GM21723 (cell line): ENCODE data around the gene CYP4X1.
"Not testable (repeated sequence)": the region's sequence is repeated elsewhere in the genome, so short reads cannot be mapped to it uniquely, and the experiment has no call there.

ENCODE experiments used
- ATAC-seq: cut with Tn5 transposase; IDR thresholded peaks from one replicate; pipeline ENCODE4 v1.9.1; 2021; ENCODE audit warnings: mild to moderate bottlenecking, moderate library complexity; ENCODE audit not compliant: unreplicated experiment

The CYP4X1 gene, protein sequence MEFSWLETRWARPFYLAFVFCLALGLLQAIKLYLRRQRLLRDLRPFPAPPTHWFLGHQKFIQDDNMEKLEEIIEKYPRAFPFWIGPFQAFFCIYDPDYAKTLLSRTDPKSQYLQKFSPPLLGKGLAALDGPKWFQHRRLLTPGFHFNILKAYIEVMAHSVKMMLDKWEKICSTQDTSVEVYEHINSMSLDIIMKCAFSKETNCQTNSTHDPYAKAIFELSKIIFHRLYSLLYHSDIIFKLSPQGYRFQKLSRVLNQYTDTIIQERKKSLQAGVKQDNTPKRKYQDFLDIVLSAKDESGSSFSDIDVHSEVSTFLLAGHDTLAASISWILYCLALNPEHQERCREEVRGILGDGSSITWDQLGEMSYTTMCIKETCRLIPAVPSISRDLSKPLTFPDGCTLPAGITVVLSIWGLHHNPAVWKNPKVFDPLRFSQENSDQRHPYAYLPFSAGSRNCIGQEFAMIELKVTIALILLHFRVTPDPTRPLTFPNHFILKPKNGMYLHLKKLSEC

DNA sequence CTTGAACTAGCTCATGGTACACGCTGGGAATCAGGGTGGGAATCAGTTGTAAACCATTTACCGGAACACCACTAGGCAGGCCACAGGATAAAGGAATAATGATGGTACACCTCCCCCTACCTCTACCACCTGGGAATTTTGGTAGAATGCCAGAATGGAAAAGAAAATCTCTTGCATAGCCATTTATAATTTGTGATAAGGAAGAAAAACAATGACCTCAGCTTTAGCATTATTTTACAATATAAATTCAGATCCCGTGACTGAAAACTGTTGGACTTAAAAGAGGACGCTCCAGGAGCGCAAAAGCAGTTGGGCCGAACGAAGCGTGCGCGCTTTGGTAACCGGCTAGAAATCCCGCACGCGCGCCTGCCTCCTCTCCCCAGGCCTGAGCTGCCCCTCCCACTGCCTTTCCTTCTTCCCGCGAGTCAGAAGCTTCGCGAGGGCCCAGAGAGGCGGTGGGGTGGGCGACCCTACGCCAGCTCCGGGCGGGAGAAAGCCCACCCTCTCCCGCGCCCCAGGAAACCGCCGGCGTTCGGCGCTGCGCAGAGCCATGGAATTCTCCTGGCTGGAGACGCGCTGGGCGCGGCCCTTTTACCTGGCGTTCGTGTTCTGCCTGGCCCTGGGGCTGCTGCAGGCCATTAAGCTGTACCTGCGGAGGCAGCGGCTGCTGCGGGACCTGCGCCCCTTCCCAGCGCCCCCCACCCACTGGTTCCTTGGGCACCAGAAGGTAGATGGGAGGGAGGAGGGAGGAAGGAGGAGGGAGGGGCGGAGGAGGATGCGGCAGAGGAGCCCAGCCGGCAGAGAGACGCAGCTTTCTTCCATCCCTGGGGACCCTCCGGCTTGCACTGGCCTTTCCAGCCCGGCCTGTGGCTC, at the start of gene CYP4X1:
Gene CYP4X1 (plus strand): TSS at position 402 of the 873 bp plus-strand sequence. CDS start 149 bp downstream, at position 551.
- no peak for ATAC-seq

DNA sequence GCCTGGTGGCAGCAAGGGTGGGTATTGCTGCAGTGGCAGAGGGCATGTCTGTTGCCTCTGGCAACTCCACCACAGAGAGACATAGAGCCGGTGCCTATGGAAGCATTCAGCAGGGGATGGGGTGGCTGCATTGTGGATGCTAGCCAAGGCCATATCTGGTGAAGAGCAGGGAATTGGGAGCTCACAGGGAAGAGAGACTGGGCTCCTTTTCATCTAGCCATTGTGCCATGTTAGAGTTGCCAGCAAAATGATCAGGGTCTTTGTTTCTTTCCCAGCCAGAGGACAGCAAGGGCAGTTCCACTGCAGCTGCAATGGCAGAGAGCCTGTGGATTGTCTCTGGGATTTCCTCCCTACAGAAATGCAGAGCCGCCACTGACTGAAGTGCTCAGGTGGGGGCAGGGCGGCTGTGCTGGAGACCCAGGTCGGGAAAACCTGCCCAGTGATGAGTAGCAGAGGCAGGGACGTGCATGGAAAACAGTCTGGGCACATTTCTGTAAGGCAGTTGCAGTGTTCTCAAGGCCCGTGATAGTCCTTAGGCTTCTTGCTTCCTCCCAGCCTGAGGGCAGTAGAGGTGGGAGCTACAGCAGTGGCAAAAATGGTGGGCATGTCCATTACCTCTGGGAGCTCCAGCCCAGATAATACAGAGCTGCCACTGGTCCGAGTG, 40.2 kb upstream of the CYP4X1 start:
- no peak for ATAC-seq

DNA sequence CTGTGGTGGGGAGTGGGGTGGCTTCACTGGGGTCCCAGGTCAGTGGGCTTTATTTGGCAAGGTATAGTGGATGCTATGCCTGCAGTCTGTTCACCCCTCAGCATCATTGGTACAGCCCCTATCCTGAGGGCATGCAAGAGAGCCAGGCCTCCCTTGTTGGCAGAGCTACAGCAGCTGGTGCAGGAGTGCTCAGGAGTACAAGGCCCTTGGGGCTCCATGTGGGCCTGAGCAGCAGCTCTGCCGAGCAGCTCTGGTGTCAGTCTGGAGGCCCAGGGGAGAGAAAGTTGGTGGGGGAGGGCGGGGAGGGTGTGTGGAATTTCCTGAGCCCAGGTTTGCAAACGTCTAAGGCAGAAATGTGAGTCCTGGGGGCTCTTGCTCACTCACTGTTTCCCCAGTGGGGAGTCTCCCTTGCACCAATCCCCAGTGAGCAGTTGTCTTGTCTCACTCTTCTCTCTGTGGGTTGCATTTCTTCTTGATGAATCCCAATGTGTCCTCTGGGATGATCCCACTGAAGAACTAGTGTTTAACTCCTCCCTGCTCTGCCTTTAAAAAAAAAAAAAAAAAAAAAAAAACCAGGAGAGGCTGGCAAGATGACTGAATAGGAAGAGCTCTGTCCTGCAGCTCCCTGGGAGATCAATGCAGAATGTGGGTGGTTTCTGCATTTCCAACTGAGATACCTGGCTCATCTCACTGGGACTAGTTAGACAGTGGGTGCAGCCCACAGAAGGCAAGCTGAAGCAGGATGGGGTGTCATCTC, 39.5 kb upstream of the CYP4X1 start:
- no peak for ATAC-seq

DNA sequence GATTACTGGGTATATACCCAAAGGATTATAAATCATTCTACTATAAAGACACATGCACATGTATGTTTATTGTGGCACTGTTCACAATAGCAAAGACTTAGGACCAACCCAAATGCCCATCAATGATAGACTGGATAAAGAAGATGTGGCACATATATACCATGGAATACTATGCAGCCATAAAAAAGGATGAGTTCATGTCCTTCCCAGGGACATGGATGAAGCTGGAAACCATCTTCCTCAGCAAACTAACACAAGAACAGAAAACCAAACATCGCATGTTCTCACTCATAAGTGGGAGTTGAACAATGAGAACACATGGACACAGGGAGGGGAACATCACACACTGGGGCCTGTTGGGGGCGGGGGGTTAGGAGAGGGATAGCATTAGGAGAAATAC, 32.9 kb upstream of the CYP4X1 start:
- ATAC-seq: not testable (repeated sequence)

DNA sequence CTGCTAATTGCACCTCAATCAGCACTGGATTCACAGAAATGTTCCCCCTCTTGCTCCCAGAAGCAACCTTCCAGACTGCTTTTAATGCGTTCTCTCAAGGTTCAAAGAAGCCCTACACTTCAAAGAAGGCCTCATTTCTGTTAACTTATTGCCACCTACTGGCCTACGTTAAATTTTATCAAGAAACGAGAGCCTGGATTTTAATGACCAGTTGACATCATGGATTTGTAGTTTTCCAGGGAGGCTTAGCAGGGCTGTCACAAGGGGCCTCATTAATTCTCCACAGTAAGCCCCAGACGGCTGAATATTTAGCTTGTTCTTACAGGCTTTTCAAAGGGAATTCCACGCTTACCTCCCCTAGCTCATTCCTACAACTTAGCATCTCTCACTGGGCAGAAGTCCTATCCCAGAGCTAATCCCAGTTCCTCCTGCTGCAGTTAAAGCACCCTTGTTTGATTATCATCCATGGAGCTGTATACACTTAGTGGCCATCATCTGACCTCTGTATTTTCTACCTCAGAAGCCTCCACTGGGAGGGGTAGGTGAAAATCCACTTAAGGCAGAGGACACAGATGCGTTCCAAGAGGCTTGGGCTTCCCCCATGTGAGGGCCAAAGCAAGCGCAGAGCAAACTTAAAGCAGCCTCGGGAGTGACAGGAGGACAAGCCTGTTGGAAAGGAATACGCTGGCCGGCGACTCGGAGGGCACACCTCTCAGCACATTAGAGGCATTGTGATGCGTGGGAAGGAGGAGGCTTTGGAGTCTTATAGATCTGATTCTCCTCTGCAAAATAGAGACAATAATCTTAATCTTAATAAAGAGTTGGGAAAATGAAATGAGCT, 32.2 kb upstream of the CYP4X1 start:
- ATAC-seq: no peak

DNA sequence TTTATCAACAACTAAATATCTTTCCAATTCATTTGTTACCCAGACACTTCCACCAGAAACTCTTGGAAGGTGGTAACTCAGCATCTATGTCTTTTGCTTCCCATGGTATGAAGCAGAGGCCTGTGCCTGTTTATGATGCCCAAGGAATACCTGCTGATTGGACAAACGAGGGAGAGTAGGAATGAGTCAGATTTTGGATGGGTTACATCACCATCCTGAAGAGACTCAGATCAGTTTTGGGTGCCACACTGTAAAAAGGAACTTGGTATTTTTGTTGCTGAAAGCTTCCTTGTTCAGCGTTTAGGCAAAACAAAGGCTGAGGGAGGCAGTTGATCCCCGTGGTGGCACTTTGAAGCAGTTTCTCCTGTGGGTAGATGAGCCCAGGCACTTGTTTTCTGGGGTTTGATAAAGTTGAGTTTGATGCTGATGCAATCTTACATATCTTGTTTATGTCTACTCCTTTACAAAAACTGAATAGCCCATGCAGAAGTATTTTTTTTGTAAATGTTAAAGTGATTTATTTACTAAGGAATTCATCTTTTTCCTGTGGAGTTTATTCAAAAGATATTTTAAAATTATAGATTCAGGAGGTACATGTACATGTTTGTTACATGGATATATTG, 26.7 kb upstream of the CYP4X1 start:
- no peak for ATAC-seq

DNA sequence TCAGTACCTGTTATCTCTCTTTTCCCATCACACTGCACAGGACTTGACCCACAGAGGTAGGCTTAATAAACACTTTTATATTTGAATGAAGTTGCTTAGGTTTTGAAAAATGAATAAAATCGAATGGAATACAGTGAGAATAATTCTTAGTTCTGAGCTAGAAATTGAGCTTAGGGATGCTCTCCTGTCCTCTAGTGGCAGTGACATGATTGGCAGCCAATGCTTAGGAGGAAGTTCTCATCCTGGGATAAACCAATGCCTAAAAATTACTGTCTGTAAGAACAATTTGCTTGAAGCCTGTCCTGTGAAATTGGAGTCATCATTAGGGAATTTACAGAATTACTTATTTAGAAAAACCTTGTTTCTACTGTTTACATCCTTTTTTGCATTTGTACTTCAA, 21.3 kb upstream of the CYP4X1 start:
- no peak for ATAC-seq

DNA sequence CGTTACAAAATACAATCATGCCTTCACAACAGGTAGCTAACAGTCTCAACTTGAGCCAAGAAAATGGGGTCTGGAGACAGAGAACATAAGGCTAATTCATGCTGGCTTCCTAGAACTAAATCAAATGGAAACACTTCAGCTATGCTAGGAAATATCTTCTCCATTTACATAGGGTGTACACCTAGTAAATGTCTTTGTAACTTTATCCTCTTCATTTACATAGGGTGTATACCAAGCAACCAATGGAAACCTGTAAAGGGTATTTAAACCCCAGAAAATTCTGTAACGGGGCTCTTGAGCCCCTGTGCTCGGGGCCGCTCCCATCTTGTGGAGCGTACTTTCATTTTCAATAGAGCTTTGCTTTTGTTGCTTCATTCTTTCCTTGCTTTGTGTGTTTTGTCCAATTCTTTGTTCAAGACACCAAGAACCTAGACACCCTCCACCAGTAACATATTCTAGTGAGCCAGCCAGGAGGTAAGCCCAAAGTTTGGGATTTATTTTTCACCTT, 19.5 kb upstream of the CYP4X1 start:
- ATAC-seq: no peak

DNA sequence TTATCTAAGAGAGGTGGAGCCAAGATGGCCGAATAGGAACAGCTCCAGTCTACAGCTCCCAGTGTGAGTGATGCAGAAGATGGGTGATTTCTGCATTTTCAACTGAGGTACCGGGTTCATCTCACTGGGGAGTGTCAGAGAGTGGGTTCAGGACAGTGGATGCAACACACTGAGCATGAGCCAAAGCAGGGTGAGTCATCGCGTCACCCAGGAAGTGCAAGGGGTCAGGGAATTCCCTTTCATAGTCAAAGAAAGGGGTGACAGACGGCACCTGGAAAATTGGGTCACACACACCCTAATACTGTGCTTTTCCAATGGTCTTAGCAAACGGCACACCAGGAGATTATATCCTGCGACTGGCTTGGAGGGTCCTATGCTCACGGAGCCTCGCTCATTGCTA, 17.0 kb upstream of the CYP4X1 start:
- ATAC-seq: not testable (repeated sequence)

DNA sequence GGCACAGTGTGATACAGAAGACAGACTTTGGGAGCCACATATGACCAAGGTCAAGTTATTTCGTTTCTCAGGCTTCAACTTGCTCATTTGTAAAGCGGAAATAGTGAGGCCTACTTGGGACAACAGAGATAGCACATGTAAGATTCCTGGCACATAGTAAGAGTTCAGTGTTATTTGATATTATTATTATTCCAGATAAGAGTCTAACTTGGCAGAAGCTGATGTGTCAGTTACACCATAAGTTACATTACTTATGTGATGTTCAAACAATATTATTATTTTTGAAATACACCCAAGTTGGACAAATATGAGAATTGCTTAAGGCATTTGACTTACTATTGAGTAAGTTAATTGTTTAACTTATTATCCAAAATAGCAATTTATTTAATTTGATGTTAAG, 10.2 kb upstream of the CYP4X1 start:
- ATAC-seq: no peak

DNA sequence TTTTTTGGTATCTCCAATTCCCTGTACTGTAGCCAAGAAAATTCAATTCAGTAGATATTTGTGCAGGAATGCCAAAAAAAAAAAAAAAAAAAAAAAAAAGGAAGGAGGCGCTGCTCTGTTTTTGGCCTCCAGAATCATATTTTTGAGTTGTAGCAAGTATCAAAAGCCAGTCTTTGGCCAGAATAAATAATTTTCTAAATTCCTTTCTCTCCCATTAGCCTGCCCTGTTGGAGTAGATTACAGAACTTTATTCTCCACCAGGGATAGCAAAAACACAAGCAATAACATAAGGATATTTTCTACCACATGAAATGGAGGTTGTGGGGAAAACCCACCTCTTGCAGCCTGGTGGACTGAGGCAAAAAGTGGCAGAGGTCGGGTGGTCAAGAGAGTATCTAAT, 2.4 kb upstream of the CYP4X1 start:
- ATAC-seq: no peak

DNA sequence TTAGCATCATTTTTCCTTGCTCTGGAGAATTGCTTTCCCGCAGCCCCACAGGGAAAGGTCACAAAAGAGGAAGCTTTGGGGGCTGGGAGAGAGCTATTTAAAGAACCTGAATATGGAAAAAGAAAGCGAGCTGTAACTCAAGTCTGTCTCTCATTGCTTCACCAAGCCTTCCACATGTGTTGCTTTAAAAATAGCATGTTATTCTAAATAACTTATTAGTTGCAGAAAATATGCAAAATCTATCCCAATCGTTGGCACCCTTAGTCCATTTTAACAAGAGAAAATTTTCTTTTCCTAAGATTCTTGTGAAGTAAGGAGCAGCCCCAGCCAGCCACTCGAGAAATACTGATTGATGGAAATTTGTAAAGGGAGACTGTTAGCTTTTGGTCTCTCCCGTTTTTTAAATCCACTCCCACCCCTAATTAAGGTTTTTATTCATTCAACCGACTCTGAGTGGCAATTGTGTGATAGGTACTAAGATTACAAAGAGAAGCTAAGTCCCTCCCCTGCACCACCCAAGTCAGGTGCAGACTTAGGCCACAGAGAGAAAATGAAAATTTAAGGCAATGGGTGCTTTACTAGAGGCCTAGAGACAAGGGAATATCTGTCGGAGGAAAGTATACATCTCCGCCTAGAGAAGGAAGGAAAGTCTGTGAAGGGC, 802 bp downstream of the CYP4X1 start:
- no peak for ATAC-seq

DNA sequence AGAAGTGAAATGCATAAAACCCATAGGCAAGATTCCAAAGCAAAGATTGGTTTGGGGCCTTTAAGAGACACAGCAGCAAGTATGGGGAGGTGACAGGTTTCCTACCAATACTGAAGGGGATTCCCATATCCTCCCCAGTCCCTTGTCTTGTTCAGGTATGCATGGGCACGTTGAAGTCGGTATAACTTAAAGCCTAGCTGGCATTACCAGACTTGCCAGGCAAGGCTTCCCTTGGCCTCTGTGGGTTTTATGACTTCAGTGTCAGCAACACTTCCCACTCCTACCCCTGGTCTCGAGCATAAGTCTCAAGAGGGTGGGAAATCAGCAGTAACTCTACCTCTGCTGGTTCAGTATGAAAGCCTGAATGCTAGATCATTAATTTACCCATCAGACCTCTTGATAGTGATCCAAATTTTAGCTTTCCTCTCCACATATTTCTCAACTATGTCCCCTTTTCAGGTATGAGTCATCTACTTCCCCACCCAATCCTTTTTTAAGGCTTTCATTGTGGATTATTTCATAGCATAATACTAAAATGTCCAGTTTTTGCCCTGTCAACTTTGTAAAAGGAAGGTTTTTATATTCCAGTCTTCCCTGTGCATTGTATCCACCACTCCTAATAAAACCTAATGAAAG, 6.8 kb downstream of the CYP4X1 start:
- ATAC-seq: no peak

DNA sequence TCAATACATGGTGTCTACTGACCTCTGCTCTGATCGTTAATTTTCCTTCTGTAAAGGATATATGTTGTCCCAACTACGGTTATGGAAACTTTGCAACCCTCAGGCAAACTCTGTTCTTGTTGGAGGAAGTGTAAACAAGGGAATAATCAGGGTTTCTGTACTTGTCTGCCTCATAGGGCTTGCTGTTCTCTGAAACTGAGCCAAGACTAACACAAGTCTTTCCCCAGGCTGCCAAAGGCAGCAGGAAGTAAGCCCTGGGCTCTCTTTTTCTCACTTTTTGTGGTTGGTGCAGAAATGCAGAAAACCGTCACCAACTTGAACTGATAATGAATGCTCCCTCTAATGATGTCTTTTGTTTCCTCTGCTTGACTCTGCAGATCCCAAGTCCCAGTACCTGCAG, 7.6 kb downstream of the CYP4X1 start:
- ATAC-seq: no peak

DNA sequence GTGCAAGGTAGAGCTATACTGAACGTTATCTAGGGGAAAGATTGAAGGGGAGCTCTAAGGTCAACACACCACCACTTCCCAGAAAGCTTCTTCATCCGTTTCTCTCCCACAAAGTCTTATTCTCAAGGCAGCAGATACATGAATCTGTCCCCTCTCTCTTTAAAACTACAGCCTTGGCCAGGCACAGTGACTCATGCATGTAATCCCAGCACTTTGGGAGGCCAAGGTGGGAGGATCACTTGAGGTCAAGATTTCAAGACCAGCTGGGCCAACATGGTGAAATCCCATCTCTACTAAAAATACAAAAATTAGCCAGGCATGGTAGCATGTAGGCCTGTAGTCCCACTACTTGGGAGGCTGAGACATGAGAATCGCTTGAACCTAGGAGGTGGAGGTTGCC, 8.1 kb downstream of the CYP4X1 start:
- ATAC-seq: no peak

DNA sequence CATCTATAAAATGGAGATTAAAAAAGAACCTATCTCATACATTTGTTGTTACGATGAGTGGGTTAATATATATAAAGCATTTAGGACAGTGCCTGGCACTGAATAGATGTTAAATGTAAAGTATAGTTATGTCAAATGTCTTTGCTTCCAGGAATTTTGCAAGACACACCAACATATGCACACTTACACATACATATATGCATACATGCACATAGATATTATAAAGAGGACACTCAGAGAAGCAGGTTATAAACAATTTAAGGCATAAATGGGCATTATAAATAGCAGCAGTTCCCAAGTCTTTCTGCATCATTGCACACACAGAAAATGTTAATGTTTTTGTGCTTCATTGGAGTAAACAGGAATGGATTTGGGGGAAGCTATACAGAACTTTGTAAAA, 13.3 kb downstream of the CYP4X1 start:
- no peak for ATAC-seq

DNA sequence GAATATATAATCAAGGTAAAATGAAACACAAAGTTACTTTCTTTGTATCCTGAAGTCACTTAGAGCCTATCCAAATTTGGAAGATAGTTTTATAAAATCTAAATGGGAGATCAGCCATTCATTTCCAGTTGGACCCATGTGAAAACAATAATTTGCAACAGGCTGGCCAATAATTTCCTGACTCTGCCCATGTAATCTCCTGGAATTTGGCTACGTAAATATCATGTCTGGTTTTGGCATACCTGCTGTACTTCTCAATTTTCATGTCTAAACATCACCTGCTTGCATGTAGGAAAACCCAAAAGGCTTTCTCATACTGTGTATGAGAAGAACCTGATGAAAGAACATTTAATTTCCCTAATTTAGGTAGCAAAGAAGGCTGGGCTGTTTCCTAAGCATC, 35.9 kb downstream of the CYP4X1 start:
- ATAC-seq: no peak

DNA sequence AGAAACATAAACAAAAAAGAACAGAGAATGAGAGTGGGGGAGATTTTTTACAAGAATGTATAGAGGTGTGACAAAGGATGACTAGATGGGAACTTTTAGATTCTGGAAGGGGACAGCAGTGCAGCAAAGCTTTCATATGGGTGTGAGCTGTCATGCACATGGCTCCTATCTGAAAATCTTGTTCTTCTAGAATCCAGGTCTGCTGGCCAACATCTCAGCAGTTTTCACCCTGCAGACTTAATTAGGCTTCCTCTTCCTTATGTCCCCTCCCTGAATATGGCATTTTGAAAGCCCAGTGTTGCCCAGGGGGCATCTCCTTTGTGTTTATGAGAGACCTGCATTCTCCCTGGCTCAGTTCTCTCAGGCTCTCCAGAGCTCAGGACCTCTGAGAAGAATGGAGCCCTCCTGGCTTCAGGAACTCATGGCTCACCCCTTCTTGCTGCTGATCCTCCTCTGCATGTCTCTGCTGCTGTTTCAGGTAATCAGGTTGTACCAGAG, 43.7 kb downstream of the CYP4X1 start, which contains the start of gene CYP4Z1:
Gene CYP4Z1 (plus strand): TSS at position 135 of the 498 bp plus-strand sequence. CDS start 260 bp downstream, at position 395.
- ATAC-seq: no peak
